Glutamatergic neuron (in vitro differentiated cells): ENCODE results near the gene KIAA1614. TPM values are rescaled to one million over a fixed set of nuclear protein-coding genes. Genes with fewer than 3 reads are reported as not detected.

ENCODE experiments used
- DNase-seq: peaks from one replicate; pipeline ENCODE4 v3.0.0; 2022
- H3K27ac Mint-ChIP-seq: one replicate; pipeline ENCODE4 v1.8.0; 2020; ENCODE audit warnings: mild to moderate bottlenecking, mixed read lengths, inconsistent platforms; ENCODE audit not compliant: unreplicated experiment
- H3K27me3 Mint-ChIP-seq: one replicate; pipeline ENCODE4 v1.8.0; 2020; ENCODE audit warnings: mild to moderate bottlenecking, moderate library complexity, mixed read lengths, inconsistent platforms; ENCODE audit not compliant: unreplicated experiment
- H3K36me3 Mint-ChIP-seq: one replicate; pipeline ENCODE4 v1.8.0; 2020; ENCODE audit warnings: mild to moderate bottlenecking, mixed read lengths, inconsistent platforms; ENCODE audit not compliant: unreplicated experiment
- H3K4me1 Mint-ChIP-seq: one replicate; pipeline ENCODE4 v1.8.0; 2020; ENCODE audit warnings: mild to moderate bottlenecking, low read depth, mixed read lengths, inconsistent platforms; ENCODE audit not compliant: unreplicated experiment
- H3K4me3 Mint-ChIP-seq: one replicate; pipeline ENCODE4 v1.8.0; 2020; ENCODE audit warnings: mild to moderate bottlenecking, mixed read lengths, inconsistent platforms; ENCODE audit not compliant: unreplicated experiment
- H3K9me3 Mint-ChIP-seq: one replicate; pipeline ENCODE4 v1.8.0; 2020; ENCODE audit warnings: mild to moderate bottlenecking, moderate library complexity, mixed read lengths, inconsistent platforms; ENCODE audit not compliant: unreplicated experiment
- CTCF ChIP-seq: fragments of 200-600 bp; sonication (generic); IDR thresholded peaks from one replicate; pipeline ENCODE4 v1.5.0; 2021; ENCODE audit not compliant: partially characterized antibody, unreplicated experiment
- total RNA-seq: library from RNA; stranded (reverse); fragmentation: NEBNext Ultra II Directional; extraction: Animal tissue kit (Norgen Biotek cat#: 25700); gene quantifications from one replicate; pipeline ENCODE4 v1.2.1, GENCODE V29; 2021; ENCODE audit not compliant: unreplicated experiment

The KIAA1614 gene
- total RNA-seq, 1 donor from 2014 or later: 4.1 TPM

- DNase-seq: no peak
- H3K36me3 Mint-ChIP-seq: no peaks in the 10 kb centered on the region
- H3K4me1 Mint-ChIP-seq: peaks cover 46% of the 10 kb centered on the region
- TF ChIP-seq CTCF: peak; percentile 32
- no peak overlapping the region for H3K4me3 Mint-ChIP-seq
- H3K27me3 Mint-ChIP-seq: peaks cover 7% of the 10 kb centered on the region
- H3K9me3 Mint-ChIP-seq: peaks cover 15% of the 10 kb centered on the region
- H3K27ac Mint-ChIP-seq: no peak overlapping the region
These were observed 8.0 kb downstream of the KIAA1614 start for GRCh38 chr1:180920702-180921101.

- no peak for DNase-seq
- no peak for TF ChIP-seq CTCF
- peaks cover 49% of the 10 kb centered on the region for H3K4me1 Mint-ChIP-seq
- no peaks in the 10 kb centered on the region for H3K36me3 Mint-ChIP-seq
- no peak overlapping the region for H3K27ac Mint-ChIP-seq
- H3K27me3 Mint-ChIP-seq: peaks cover 11% of the 10 kb centered on the region
- H3K4me3 Mint-ChIP-seq: no peak overlapping the region
- peaks cover 18% of the 10 kb centered on the region for H3K9me3 Mint-ChIP-seq
These were observed 8.7 kb downstream of the KIAA1614 start for GRCh38 chr1:180921386-180921785.

GRCh38 chr1:180921891-180922630, 9.4 kb downstream of the KIAA1614 start:
- Mint-ChIP-seq H3K9me3 (peaks cover 24% of the 10 kb centered on the region), H3K4me3 (peak overlapping the region; percentile 30), H3K36me3 (no peaks in the 10 kb centered on the region), H3K4me1 (peaks cover 56% of the 10 kb centered on the region), H3K27me3 (peaks cover 17% of the 10 kb centered on the region), H3K27ac (peak overlapping the region; percentile 82)
- no peak for DNase-seq
- TF ChIP-seq CTCF: no peak

- Mint-ChIP-seq H3K27me3 (peaks cover 23% of the 10 kb centered on the region), H3K27ac (peak overlapping the region; percentile 82), H3K9me3 (peaks cover 27% of the 10 kb centered on the region), H3K36me3 (no peaks in the 10 kb centered on the region), H3K4me1 (peaks cover 62% of the 10 kb centered on the region), H3K4me3 (peak overlapping the region; percentile 34)
- no peak for DNase-seq
- TF ChIP-seq CTCF: no peak
These were observed 9.9 kb downstream of the KIAA1614 start for GRCh38 chr1:180922631-180923015.

- Mint-ChIP-seq H3K36me3 (no peaks in the 10 kb centered on the region), H3K9me3 (peaks cover 30% of the 10 kb centered on the region), H3K27me3 (peaks cover 26% of the 10 kb centered on the region), H3K4me1 (peaks cover 60% of the 10 kb centered on the region), H3K4me3 (peak overlapping the region; percentile 53), H3K27ac (peak overlapping the region; percentile 82)
- peak; percentile 75 for DNase-seq
- TF ChIP-seq CTCF: no peak
These were observed 10.5 kb downstream of the KIAA1614 start for GRCh38 chr1:180923021-180923841.
